H1 (cell line): ENCODE results near the gene GUCY1A2. TPM values are rescaled to one million over a fixed set of nuclear protein-coding genes. Genes with fewer than 3 reads are reported as not detected.

Experiments
- CTCF ChIA-PET: fragments of 300-600 bp; sonication (Branson Sonifier 250); formaldehyde crosslinking; loops from one replicate; lab custom pipeline; 2021; ENCODE audit not compliant: partially characterized antibody; lab: Charles Lee
- POLR2A ChIA-PET: fragments of 300-600 bp; sonication (Branson Sonifier 250); formaldehyde crosslinking; loops from one replicate; lab custom pipeline; 2021; ENCODE audit warnings: inconsistent platforms; ENCODE audit not compliant: partially characterized antibody; lab: Charles Lee
- DNase-seq, 2 experiments: peaks; one replicate each; pipeline versions ENCODE4 v3.0.0 to v3.0.0-alpha.2; 2010 to 2022; ENCODE audit warnings: low spot score in 2 of 2, low read depth in 1 of 2, mixed read lengths in 1 of 2
- FAIRE-seq: peaks from 2 replicates; lab custom pipeline; 2011; peaks lifted over from hg19 to GRCh38; lab: Jason Lieb, UNC
- H2AFZ ChIP-seq: 2 replicates; pipeline ENCODE4 v1.8.1; 2012; ENCODE audit warnings: low read length, inconsistent platforms
- H2AK5ac ChIP-seq: 2 replicates; pipeline ENCODE4 v1.6.1; 2013; ENCODE audit warnings: low read depth, low read length
- H2BK120ac ChIP-seq: replicated peaks from 2 replicates; pipeline ENCODE3; 2013; ENCODE audit warnings: low read depth, low read length, inconsistent platforms
- H2BK12ac ChIP-seq: 2 replicates; pipeline ENCODE4 v1.6.1; 2013; ENCODE audit warnings: low read depth, low read length
- H2BK15ac ChIP-seq: 2 replicates; pipeline ENCODE4 v1.6.1; 2013; ENCODE audit warnings: low read length
- H2BK20ac ChIP-seq: 2 replicates; pipeline ENCODE4 v1.6.1; 2013; ENCODE audit warnings: low read length
- H2BK5ac ChIP-seq: 2 replicates; pipeline ENCODE4 v1.6.1; 2013; ENCODE audit warnings: low read depth, low read length
- H3K14ac ChIP-seq: 2 replicates; pipeline ENCODE4 v1.6.1; 2013; ENCODE audit warnings: inconsistent platforms; ENCODE audit not compliant: insufficient read length
- H3K18ac ChIP-seq: 2 replicates; pipeline ENCODE4 v1.6.1; 2013; ENCODE audit warnings: low read length; ENCODE audit errors: extremely low read depth
- H3K23ac ChIP-seq: 2 replicates; pipeline ENCODE4 v1.6.1; 2013; ENCODE audit warnings: inconsistent platforms; ENCODE audit not compliant: insufficient read length
- H3K23me2 ChIP-seq: 2 replicates; pipeline ENCODE4 v1.6.1; 2013; ENCODE audit warnings: low read depth, low read length
- H3K27ac ChIP-seq: 2 replicates; pipeline ENCODE4 v1.6.1; 2011; ENCODE audit warnings: low read depth, low read length, inconsistent platforms
- H3K27me3 ChIP-seq, 4 experiments: replicated peaks in 1 of 4; 1 replicate in 1 of 4; 2 replicates in 3 of 4; pipeline versions ENCODE4 v1.6.1 to v1.8.1; 2011 to 2013; ENCODE audit warnings: low read length in 3 of 4, mild to moderate bottlenecking in 3 of 4, inconsistent platforms in 2 of 4, mixed read lengths in 2 of 4, moderate library complexity in 1 of 4; ENCODE audit not compliant: control insufficient read depth in 3 of 4, insufficient read depth in 3 of 4; ENCODE audit errors: extremely low read depth in 1 of 4
- H3K36me3 ChIP-seq, 4 experiments: 2 replicates each; pipeline versions ENCODE4 v1.6.1 to v1.8.1; 2011 to 2013; ENCODE audit warnings: mild to moderate bottlenecking in 4 of 4, low read length in 3 of 4, moderate library complexity in 2 of 4, control low read depth in 1 of 4, inconsistent platforms in 1 of 4; ENCODE audit not compliant: insufficient read depth in 4 of 4, control insufficient read depth in 2 of 4
- H3K4ac ChIP-seq: replicated peaks from 2 replicates; pipeline ENCODE3; 2013; ENCODE audit warnings: low read length, low read depth, mixed read lengths, inconsistent platforms; ENCODE audit not compliant: insufficient read length
- H3K4me1 ChIP-seq, 4 experiments: replicated peaks in 1 of 4; 1 replicate in 1 of 4; 2 replicates in 3 of 4; pipeline versions ENCODE4 v1.6.1 to v1.8.1; 2011 to 2013; ENCODE audit warnings: low read length in 3 of 4, inconsistent platforms in 2 of 4, mixed read lengths in 1 of 4; ENCODE audit not compliant: insufficient read depth in 4 of 4, control insufficient read depth in 3 of 4
- H3K4me2 ChIP-seq, 2 experiments: 2 replicates each; pipeline versions ENCODE4 v1.6.1 to v1.8.1; 2011 to 2013; ENCODE audit warnings: low read depth in 2 of 2, low read length in 2 of 2, control low read depth in 1 of 2, inconsistent platforms in 1 of 2, mild to moderate bottlenecking in 1 of 2; ENCODE audit not compliant: insufficient read depth in 1 of 2
- H3K4me3 ChIP-seq, 4 experiments: fragments of 200-600, 300-600 bp in 1 of 4; sonication (generic), shearing (Covaris generic), sonication (Bioruptor Twin) in 1 of 4; 2 replicates each; pipeline versions ENCODE4 v1.5.1 to v1.8.1; 2011 to 2016; ENCODE audit warnings: low read length in 4 of 4, low read depth in 3 of 4, control low read depth in 2 of 4, inconsistent platforms in 2 of 4, mild to moderate bottlenecking in 2 of 4, mixed read lengths in 1 of 4, moderate library complexity in 1 of 4; ENCODE audit not compliant: insufficient read depth in 2 of 4; ENCODE audit errors: extremely low read depth in 1 of 4
- H3K56ac ChIP-seq: replicated peaks from 2 replicates; pipeline ENCODE3; 2013; ENCODE audit warnings: low read depth, mild to moderate bottlenecking, mixed read lengths, low read length, inconsistent platforms; ENCODE audit not compliant: insufficient read length
- H3K79me1 ChIP-seq: 2 replicates; pipeline ENCODE4 v1.6.1; 2013; ENCODE audit warnings: low read depth, low read length, control low read depth
- H3K79me2 ChIP-seq, 2 experiments: 2 replicates each; pipeline versions ENCODE4 v1.6.1 to v1.8.1; 2012 to 2013; ENCODE audit warnings: low read length in 2 of 2, mild to moderate bottlenecking in 2 of 2, inconsistent platforms in 1 of 2; ENCODE audit not compliant: insufficient read depth in 2 of 2, control insufficient read depth in 1 of 2
- H3K9ac ChIP-seq, 4 experiments: replicated peaks in 1 of 4; 1 replicate in 1 of 4; 2 replicates in 3 of 4; pipeline versions ENCODE4 v1.6.1 to v1.8.1; 2011 to 2013; ENCODE audit warnings: low read depth in 3 of 4, low read length in 3 of 4, control low read depth in 2 of 4, mild to moderate bottlenecking in 2 of 4, moderate library complexity in 2 of 4, inconsistent platforms in 1 of 4; ENCODE audit errors: extremely low read depth in 1 of 4
- H3K9me3 ChIP-seq, 2 experiments: 2 replicates each; pipeline versions ENCODE4 v1.6.1 to v1.8.1; 2012 to 2013; ENCODE audit warnings: mild to moderate bottlenecking in 2 of 2, moderate library complexity in 2 of 2, control low read depth in 1 of 2, inconsistent platforms in 1 of 2, low read depth in 1 of 2, low read length in 1 of 2, mixed read lengths in 1 of 2; ENCODE audit not compliant: insufficient read depth in 2 of 2
- H4K20me1 ChIP-seq, 2 experiments: replicated peaks in 1 of 2; 2 replicates each; pipeline versions ENCODE3 to v1.8.1; 2011 to 2013; ENCODE audit warnings: inconsistent platforms in 2 of 2, low read length in 2 of 2, mild to moderate bottlenecking in 1 of 2; ENCODE audit not compliant: insufficient read depth in 2 of 2, control insufficient read depth in 1 of 2
- H4K5ac ChIP-seq: 2 replicates; pipeline ENCODE4 v1.6.1; 2013; ENCODE audit warnings: low read length, low read depth, mixed read lengths, inconsistent platforms; ENCODE audit not compliant: insufficient read length
- H4K8ac ChIP-seq: 2 replicates; pipeline ENCODE4 v1.8.0; 2013; ENCODE audit warnings: mild to moderate bottlenecking, moderate library complexity, low read length, inconsistent platforms; ENCODE audit not compliant: insufficient read depth; ENCODE audit errors: extremely low read depth
- H4K91ac ChIP-seq: replicated peaks from 2 replicates; pipeline ENCODE3; 2013; ENCODE audit warnings: low read length, mixed read lengths, inconsistent platforms; ENCODE audit not compliant: insufficient read length
- BCL11A ChIP-seq, 2 experiments: IDR thresholded peaks; one replicate each; pipeline ENCODE4 v1.6.1; 2011; ENCODE audit warnings: low read depth in 2 of 2, low read length in 2 of 2, mild to moderate bottlenecking in 2 of 2
- BRCA1 ChIP-seq: IDR thresholded peaks from 2 replicates; pipeline ENCODE4 v1.6.1; 2012; ENCODE audit warnings: low read depth, low read length, improper control_type of control experiment
- CBX8 ChIP-seq: fragments of 300-800, 300-1000 bp; sonication (generic); IDR thresholded peaks from 2 replicates; pipeline ENCODE4 v1.7.1; 2016; ENCODE audit warnings: low read depth, low read length, borderline replicate concordance
- CEBPB ChIP-seq: IDR thresholded peaks from 2 replicates; pipeline ENCODE4 v1.6.1; 2012; ENCODE audit warnings: low read depth, low read length
- CTBP2 ChIP-seq: IDR thresholded peaks from 2 replicates; pipeline ENCODE4 v1.7.0; 2011; ENCODE audit warnings: borderline replicate concordance, mild to moderate bottlenecking, moderate library complexity, mixed read lengths, low read length; ENCODE audit not compliant: insufficient read depth, insufficient read length
- EGR1 ChIP-seq: IDR thresholded peaks from 2 replicates; pipeline ENCODE4 v1.6.1; 2011; ENCODE audit warnings: low read depth, low read length, borderline replicate concordance
- KDM1A ChIP-seq: fragments of 200-600, 300-600 bp; sonication (generic); IDR thresholded peaks from 2 replicates; pipeline ENCODE4 v1.7.1; 2016; ENCODE audit warnings: mild to moderate bottlenecking, low read length, borderline replicate concordance
- NANOG ChIP-seq: IDR thresholded peaks from 2 replicates; pipeline ENCODE4 v1.6.1; 2011; ENCODE audit warnings: low read length, low read depth, mild to moderate bottlenecking, inconsistent platforms; ENCODE audit not compliant: insufficient read depth, poor library complexity, severe bottlenecking
- NRF1 ChIP-seq: IDR thresholded peaks from 2 replicates; pipeline ENCODE4 v1.6.1; 2011; ENCODE audit warnings: mild to moderate bottlenecking, low read depth, low read length, improper control_type of control experiment
- PHF8 ChIP-seq: fragments of 200-600 bp; sonication (generic); conservative IDR thresholded peaks from 2 replicates; pipeline ENCODE4 v1.7.1; 2012; ENCODE audit warnings: low read depth, mild to moderate bottlenecking, inconsistent platforms, low read length, moderate library complexity
- RNF2 ChIP-seq: fragments of 200-900, 300-1000 bp; sonication (generic); IDR thresholded peaks from 2 replicates; pipeline ENCODE4 v1.7.1; 2016; ENCODE audit warnings: borderline replicate concordance, low read depth, mild to moderate bottlenecking, antibody characterized with exemption, low read length; ENCODE audit not compliant: poor library complexity, severe bottlenecking; ENCODE audit errors: missing control alignments
- RXRA ChIP-seq: IDR thresholded peaks from 2 replicates; pipeline ENCODE4 v1.6.1; 2011; ENCODE audit warnings: low read depth, mild to moderate bottlenecking, low read length, moderate library complexity; ENCODE audit not compliant: insufficient read depth
- SIRT6 ChIP-seq: IDR thresholded peaks from one replicate; pipeline ENCODE4 v1.7.1; 2012; ENCODE audit warnings: low read length, inconsistent platforms
- WGBS, 2 experiments: shearing (Covaris generic) in 1 of 2; methylation state at CpG; one replicate each; pipeline versions ENCODE4 v1.1.6 to v1.1.7; 2013 to 2015; ENCODE audit warnings: low lambda C conversion rate in 2 of 2, mixed read lengths in 2 of 2, inconsistent platforms in 1 of 2, low coverage in 1 of 2, missing lambda C conversion rate in 1 of 2; ENCODE audit not compliant: insufficient replicate concordance in 2 of 2, insufficient coverage in 1 of 2, insufficient read length in 1 of 2; ENCODE audit errors: extremely low coverage in 1 of 2, missing lambda C conversion rate in 1 of 2; 5-methylcytosine and 5-hydroxymethylcytosine counted together
- polyA plus RNA-seq, 7 experiments: library from polyadenylated mRNA; depleted of rRNA in 3 of 7; stranded (reverse) in 5 of 7; unstranded in 2 of 7; fragments of >200 nt in 5 of 7; fragments of 200-250 nt in 2 of 7; gene quantifications; 1 replicate in 5 of 7; 2 replicates in 1 of 7; 4 replicates in 1 of 7; pipeline versions ENCODE4 v1.2.1 to v1.2.3, GENCODE V29; 2011 to 2013; ENCODE audit warnings: missing spikeins in 2 of 7, mixed read lengths in 2 of 7
- total RNA-seq: library from RNA; stranded (reverse); fragmentation: NEBNext Ultra II Directional; extraction: Animal tissue kit (Norgen Biotek cat#: 25700); gene quantifications from 2 replicates; pipeline ENCODE4 v1.2.1, GENCODE V29; 2021
- TF ChIP-seq, protein P1 (sequence below): IDR thresholded peaks from 2 replicates; pipeline ENCODE4 v1.6.1; 2012; ENCODE audit warnings: inconsistent platforms

GUCY1A2 gene
- total and polyA plus RNA-seq, 2 of the 8 experiments (the other 6 are each of a cell fraction or from before 2014, with no cell fraction given), result 0.11 to 1.9 TPM

DNA sequence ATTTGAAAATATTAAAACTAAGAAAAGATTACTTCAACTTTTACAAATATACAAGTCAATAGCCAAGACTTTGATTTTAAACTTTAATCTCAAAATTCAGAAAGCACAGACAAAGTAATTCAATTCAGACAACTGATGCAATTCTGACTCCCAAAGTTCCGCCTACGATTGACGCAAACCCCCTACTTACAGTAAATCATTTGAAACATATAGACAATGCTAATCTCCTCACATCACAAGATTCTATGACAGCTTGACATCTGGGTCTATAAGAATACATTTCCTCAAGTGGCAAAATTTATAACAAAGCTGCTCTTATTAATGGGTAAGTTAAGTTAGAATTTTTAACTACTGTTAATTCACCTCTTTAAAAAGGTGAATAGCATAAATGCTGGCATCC lies 75.2 kb downstream of the GUCY1A2 start:
- H3K27ac ChIP-seq, result no peak overlapping the region
- H3K9ac ChIP-seq, result no peak overlapping the region
- no peak overlapping the region for H3K14ac ChIP-seq
- H3K9me3 ChIP-seq, result no peaks in the 10 kb centered on the region
- WGBS, 2 experiments, result 97% methylated on average over 3 of the region's 3 CpGs; no CpG with 5 or more reads in 1 of the 2 experiments
- no peak for DNase-seq
- no peak overlapping the region for H4K91ac ChIP-seq
- no peak overlapping the region for H2BK20ac ChIP-seq
- no peaks in the 10 kb centered on the region for H3K27me3 ChIP-seq
- no peaks in the 10 kb centered on the region for H3K79me2 ChIP-seq
- H2BK12ac ChIP-seq, result no peak overlapping the region
- H2BK15ac ChIP-seq, result no peak overlapping the region
- H3K36me3 ChIP-seq, result no peaks in the 10 kb centered on the region
- no peak overlapping the region for H3K23ac ChIP-seq
- H3K23me2 ChIP-seq, result no peaks in the 10 kb centered on the region
- no peaks in the 10 kb centered on the region for H4K20me1 ChIP-seq
- H4K5ac ChIP-seq, result no peak overlapping the region
- POLR2A ChIA-PET, result no interaction called here
- no peak overlapping the region for H3K18ac ChIP-seq
- no peak overlapping the region for H3K4me2 ChIP-seq
- CTCF ChIA-PET, result no interaction called here
- no peak overlapping the region for H3K56ac ChIP-seq
- no peak overlapping the region for H4K8ac ChIP-seq
- no peak overlapping the region for H2AFZ ChIP-seq
- no peak overlapping the region for H3K4ac ChIP-seq
- H2AK5ac ChIP-seq, result no peak overlapping the region
- H3K4me3 ChIP-seq, result no peak overlapping the region
- H2BK5ac ChIP-seq, result no peak overlapping the region
- no peaks in the 10 kb centered on the region for H3K79me1 ChIP-seq
- FAIRE-seq, result no peak
- no peak overlapping the region for H2BK120ac ChIP-seq
- no peaks in the 10 kb centered on the region; a peak in 1 of 7 replicates for H3K4me1 ChIP-seq
- no peak for TF ChIP-seq NANOG
- TF ChIP-seq BCL11A (IDR thresholded peaks at IDR 0.05; ENCODE audit: low read depth in 2 of 2, low read length in 2 of 2), result no peak
- TF ChIP-seq PHF8, result no peak
- TF ChIP-seq, protein P1, sequence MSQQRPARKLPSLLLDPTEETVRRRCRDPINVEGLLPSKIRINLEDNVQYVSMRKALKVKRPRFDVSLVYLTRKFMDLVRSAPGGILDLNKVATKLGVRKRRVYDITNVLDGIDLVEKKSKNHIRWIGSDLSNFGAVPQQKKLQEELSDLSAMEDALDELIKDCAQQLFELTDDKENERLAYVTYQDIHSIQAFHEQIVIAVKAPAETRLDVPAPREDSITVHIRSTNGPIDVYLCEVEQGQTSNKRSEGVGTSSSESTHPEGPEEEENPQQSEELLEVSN, result no peak
- no peak for TF ChIP-seq EGR1
- no peak for TF ChIP-seq CEBPB
- TF ChIP-seq SIRT6, result no peak
- no peak for TF ChIP-seq CTBP2
- no peak for TF ChIP-seq KDM1A
- no peak for TF ChIP-seq CBX8
- TF ChIP-seq RNF2, result no peak
- no peak for TF ChIP-seq RXRA
- TF ChIP-seq BRCA1, result no peak
- no peak for TF ChIP-seq NRF1
